ENCODE measurements around the gene MXRA8.

DNA sequence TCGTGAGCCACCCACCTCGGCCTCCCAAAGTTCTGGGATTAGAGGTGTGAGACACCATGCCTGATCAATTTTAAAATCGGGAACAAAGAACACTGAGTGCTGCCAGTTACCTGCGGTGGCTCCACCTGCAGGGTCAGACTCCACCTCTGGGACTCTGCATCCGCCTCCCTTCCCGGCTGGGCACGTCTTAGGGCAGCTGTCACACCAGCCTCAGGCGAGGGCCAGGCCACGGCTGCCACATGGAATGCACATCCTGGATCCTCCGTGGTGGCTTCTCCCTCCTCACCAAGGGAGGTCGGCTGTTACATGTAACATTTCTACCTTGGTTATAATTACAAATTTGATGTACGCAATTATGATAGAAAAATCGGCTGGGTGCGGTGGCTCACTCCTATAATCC lies 5.9 kb upstream of the MXRA8 start:
- TF ChIP-seq RFX5 (IDR thresholded peaks at IDR 0.05), result no peak
- no peak for TF ChIP-seq ZNF302 (CRISPR knock-in tag; IDR thresholded peaks at IDR 0.05)
- TF ChIP-seq, protein P1, sequence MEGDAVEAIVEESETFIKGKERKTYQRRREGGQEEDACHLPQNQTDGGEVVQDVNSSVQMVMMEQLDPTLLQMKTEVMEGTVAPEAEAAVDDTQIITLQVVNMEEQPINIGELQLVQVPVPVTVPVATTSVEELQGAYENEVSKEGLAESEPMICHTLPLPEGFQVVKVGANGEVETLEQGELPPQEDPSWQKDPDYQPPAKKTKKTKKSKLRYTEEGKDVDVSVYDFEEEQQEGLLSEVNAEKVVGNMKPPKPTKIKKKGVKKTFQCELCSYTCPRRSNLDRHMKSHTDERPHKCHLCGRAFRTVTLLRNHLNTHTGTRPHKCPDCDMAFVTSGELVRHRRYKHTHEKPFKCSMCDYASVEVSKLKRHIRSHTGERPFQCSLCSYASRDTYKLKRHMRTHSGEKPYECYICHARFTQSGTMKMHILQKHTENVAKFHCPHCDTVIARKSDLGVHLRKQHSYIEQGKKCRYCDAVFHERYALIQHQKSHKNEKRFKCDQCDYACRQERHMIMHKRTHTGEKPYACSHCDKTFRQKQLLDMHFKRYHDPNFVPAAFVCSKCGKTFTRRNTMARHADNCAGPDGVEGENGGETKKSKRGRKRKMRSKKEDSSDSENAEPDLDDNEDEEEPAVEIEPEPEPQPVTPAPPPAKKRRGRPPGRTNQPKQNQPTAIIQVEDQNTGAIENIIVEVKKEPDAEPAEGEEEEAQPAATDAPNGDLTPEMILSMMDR (IDR thresholded peaks at IDR 0.05), result no peak
- TF ChIP-seq HOXA7 (CRISPR knock-in tag; IDR thresholded peaks at IDR 0.05), result no peak
- no peak for TF ChIP-seq EP300 (IDR thresholded peaks at IDR 0.05)
